OCI-LY1 (cell line): Measurements from ENCODE around the gene B4GALT6.

Source experiments
- EZH2 ChIP-seq: fragments of 200-600 bp; sonication (generic), shearing (Covaris generic); IDR thresholded peaks from 2 replicates; pipeline ENCODE4 v1.8.0; 2017; ENCODE audit warnings: borderline replicate concordance, mixed run types, mild to moderate bottlenecking, antibody characterized with exemption, low read length, moderate library complexity, mixed read lengths
- TF ChIP-seq, protein P1 (sequence below): fragments of 200-600 bp; sonication (generic), shearing (Covaris generic); IDR thresholded peaks from 2 replicates; pipeline ENCODE4 v1.5.1; 2017; ENCODE audit warnings: mild to moderate bottlenecking, antibody characterized with exemption, low read length, moderate library complexity, mixed read lengths

DNA sequence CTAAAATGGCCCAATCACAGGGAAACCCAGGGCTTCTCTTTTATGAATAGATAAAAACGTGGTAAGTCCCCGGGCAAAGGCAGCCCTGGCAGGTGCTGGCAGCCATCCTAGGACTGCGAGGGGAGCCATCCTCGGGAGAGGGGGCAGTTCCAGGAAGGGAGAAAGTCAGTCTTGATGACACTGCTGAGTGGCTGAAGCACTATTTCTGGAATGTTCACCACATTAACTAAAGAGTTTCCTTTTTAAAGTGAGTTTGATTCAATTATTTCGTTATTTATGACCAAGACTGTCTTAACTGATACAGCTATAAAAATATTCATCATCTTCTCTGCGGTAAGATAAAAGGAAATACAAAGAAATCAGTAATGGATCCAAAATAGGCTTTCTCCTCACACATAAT lies 72.3 kb downstream of the B4GALT6 start:
- TF ChIP-seq, protein P1, sequence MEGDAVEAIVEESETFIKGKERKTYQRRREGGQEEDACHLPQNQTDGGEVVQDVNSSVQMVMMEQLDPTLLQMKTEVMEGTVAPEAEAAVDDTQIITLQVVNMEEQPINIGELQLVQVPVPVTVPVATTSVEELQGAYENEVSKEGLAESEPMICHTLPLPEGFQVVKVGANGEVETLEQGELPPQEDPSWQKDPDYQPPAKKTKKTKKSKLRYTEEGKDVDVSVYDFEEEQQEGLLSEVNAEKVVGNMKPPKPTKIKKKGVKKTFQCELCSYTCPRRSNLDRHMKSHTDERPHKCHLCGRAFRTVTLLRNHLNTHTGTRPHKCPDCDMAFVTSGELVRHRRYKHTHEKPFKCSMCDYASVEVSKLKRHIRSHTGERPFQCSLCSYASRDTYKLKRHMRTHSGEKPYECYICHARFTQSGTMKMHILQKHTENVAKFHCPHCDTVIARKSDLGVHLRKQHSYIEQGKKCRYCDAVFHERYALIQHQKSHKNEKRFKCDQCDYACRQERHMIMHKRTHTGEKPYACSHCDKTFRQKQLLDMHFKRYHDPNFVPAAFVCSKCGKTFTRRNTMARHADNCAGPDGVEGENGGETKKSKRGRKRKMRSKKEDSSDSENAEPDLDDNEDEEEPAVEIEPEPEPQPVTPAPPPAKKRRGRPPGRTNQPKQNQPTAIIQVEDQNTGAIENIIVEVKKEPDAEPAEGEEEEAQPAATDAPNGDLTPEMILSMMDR, result no peak
- no peak for TF ChIP-seq EZH2
